GM12891 (cell line): ENCODE results near the gene GPX4.
A peak's percentile ranks its signal among the peaks of the same experiment; 100 is the strongest.

Experiments
- DNase-seq: peaks from one replicate; pipeline ENCODE4 v3.0.0; 2011; ENCODE audit warnings: low spot score; ENCODE audit not compliant: insufficient read length
- FAIRE-seq: peaks from 2 replicates; lab custom pipeline; 2011; peaks lifted over from hg19 to GRCh38; lab: Jason Lieb, UNC
- PAX5 ChIP-seq: IDR thresholded peaks from 2 replicates; pipeline ENCODE4 v1.6.1; 2011; ENCODE audit warnings: low read length, moderate library complexity, mild to moderate bottlenecking; ENCODE audit not compliant: insufficient read depth, severe bottlenecking
- POLR2A ChIP-seq: IDR thresholded peaks from 2 replicates; pipeline ENCODE4 v1.6.1; 2011; ENCODE audit warnings: low read depth, low read length, control low read depth
- POLR2AphosphoS5 ChIP-seq: IDR thresholded peaks from 2 replicates; pipeline ENCODE4 v1.6.1; 2011; ENCODE audit warnings: low read depth, low read length, control low read depth
- POU2F2 ChIP-seq: IDR thresholded peaks from 2 replicates; pipeline ENCODE4 v1.6.1; 2011; ENCODE audit warnings: low read depth, mild to moderate bottlenecking, control low read depth, low read length, moderate library complexity
- SPI1 ChIP-seq: IDR thresholded peaks from 2 replicates; pipeline ENCODE4 v1.6.1; 2011; ENCODE audit warnings: low read depth, low read length, control low read depth
- TAF1 ChIP-seq: IDR thresholded peaks from 2 replicates; pipeline ENCODE4 v1.6.1; 2011; ENCODE audit warnings: low read depth, low read length, control low read depth

GPX4 gene

DNA sequence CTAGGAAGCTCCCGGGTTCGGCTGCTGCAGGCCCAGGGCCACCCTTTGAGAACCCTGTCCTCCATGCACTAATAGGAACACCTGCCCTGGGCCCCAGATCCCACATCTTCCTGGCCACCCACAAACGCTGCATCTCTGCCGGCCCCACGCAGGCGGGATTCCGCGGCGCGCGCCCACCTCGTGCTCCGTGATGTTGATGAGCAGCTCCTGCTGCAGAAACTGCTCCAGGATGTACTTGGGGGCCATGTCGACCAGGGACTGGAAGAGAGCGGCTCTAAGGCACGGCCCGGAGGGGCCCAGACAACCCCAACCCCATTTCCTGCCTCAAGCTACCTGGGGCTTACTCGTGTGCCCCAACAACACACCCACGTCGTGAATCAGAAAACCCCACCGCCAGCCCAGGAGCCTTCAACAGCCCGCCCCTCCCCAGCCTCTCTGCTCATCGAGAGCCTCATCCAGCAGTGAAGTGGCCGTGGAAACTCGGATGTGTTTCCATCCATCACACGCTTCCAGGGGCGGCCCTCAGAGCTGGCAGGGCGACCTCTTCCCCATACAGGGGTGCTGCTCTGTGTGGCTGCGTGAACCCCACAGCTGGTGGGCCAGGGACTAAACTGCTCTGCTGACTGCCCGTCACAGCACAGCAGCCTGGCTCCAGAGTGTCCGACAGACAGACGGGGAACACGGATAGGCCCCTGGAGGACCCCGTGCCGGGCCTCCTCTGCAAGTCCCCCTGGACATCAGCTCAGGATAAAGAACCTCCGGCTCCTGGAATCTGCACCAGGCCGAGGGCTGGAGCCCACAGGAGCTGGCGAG lies 12.9 kb upstream of the GPX4 start:
- TF ChIP-seq POLR2A (no peak), POU2F2 (no peak), POLR2AphosphoS5 (no peak), TAF1 (no peak), SPI1 (no peak), PAX5 (no peak)
- DNase-seq (no peak), FAIRE-seq (no peak)

DNA sequence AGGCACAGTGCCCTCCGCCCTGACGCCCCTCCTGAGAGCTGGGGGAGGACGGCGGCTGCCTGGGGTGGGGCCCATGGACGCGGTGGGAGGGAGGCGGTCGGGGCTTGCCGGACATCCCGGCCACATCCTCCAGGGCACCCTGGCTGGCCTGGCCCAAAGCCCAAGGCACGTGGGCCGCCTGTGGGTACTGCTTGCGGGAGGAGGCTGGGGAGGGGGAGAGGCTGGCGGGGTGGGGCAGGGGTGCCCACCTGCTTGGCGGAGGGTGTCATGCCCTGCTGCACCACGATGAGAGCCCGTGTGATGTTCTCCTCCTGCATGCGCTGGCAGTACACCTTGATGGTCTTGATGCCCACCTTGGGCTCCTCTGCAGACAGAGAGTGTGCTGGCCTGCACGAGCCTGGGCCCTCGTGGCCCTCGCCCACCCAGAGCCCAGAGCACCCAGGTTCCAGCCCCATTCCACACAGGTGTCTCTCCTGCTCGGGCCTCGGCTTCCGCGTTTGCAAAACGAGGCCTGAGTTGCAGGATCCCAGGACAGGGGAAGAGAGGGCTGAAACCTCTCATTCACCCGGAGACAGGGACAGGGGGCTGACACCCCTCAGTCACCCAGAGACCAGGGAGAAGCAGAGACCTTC lies 12.1 kb upstream of the GPX4 start:
- DNase-seq (no peak), FAIRE-seq (no peak)
- TF ChIP-seq SPI1: no peak
- TF ChIP-seq PAX5: no peak
- TF ChIP-seq POU2F2: no peak
- no peak for TF ChIP-seq POLR2AphosphoS5
- no peak for TF ChIP-seq TAF1
- TF ChIP-seq POLR2A: no peak

DNA sequence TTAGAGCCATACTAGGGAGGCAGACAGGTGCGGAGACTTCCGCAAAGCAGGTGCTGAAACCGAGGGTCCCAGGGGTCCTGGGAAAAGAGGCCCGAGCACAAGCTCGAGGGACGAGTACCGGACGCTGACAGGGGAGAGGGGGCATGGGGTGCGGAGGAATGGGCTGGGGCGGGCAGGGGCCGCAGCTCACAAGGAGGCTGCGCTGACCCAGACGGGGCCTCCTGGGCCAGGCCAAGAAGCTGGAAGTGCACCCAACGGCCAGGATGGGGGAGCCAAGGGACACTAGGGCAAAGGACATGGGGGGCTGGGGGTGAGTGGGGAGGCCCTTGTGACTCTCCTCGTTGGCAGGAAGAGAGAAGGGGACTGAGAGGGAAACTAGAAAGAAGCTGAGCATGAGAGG lies 10.5 kb upstream of the GPX4 start:
- DNase-seq (no peak), FAIRE-seq (no peak)
- TF ChIP-seq PAX5 (no peak), POLR2AphosphoS5 (no peak), SPI1 (no peak), TAF1 (no peak), POLR2A (no peak), POU2F2 (no peak)

GRCh38 chr19:1093811-1094553 lies 9.8 kb upstream of the GPX4 start:
- TF ChIP-seq POLR2AphosphoS5: no peak
- TF ChIP-seq SPI1: no peak
- no peak for TF ChIP-seq TAF1
- TF ChIP-seq POU2F2: no peak
- no peak for TF ChIP-seq PAX5
- TF ChIP-seq POLR2A: no peak
- no peak for FAIRE-seq

GRCh38 chr19:1094655-1094977 lies 9.2 kb upstream of the GPX4 start:
- no peak for TF ChIP-seq POLR2A
- no peak for TF ChIP-seq TAF1
- no peak for TF ChIP-seq POLR2AphosphoS5
- TF ChIP-seq PAX5: no peak
- no peak for TF ChIP-seq SPI1
- no peak for TF ChIP-seq POU2F2
- FAIRE-seq (no peak), DNase-seq (no peak)

More at GRCh38 chr19:1093811-1094553, 9.8 kb upstream of the GPX4 start:
- no peak for DNase-seq

- TF ChIP-seq POLR2AphosphoS5 (peak; percentile 51; the same call in 1 of the 2 replicates), POU2F2 (peak; percentile 58; the same call in 1 of the 2 replicates), TAF1 (peak; percentile 44; the same call in 1 of the 2 replicates), SPI1 (no peak), POLR2A (peak; percentile 42; the same call in 1 of the 2 replicates)
- DNase-seq: peak; percentile 98
- FAIRE-seq: peak; percentile 100
These were observed 8.7 kb upstream of the GPX4 start, which contains the start of gene POLR2E for GRCh38 chr19:1094978-1095701. POLR2E (minus strand) TSS chr19:1095375; CDS start chr19:1095315, 60 bp downstream.

- no peak for FAIRE-seq
- DNase-seq: no peak
- no peak for TF ChIP-seq PAX5
- no peak for TF ChIP-seq POLR2AphosphoS5
These were observed 6.0 kb upstream of the GPX4 start for GRCh38 chr19:1097810-1098176.

DNA sequence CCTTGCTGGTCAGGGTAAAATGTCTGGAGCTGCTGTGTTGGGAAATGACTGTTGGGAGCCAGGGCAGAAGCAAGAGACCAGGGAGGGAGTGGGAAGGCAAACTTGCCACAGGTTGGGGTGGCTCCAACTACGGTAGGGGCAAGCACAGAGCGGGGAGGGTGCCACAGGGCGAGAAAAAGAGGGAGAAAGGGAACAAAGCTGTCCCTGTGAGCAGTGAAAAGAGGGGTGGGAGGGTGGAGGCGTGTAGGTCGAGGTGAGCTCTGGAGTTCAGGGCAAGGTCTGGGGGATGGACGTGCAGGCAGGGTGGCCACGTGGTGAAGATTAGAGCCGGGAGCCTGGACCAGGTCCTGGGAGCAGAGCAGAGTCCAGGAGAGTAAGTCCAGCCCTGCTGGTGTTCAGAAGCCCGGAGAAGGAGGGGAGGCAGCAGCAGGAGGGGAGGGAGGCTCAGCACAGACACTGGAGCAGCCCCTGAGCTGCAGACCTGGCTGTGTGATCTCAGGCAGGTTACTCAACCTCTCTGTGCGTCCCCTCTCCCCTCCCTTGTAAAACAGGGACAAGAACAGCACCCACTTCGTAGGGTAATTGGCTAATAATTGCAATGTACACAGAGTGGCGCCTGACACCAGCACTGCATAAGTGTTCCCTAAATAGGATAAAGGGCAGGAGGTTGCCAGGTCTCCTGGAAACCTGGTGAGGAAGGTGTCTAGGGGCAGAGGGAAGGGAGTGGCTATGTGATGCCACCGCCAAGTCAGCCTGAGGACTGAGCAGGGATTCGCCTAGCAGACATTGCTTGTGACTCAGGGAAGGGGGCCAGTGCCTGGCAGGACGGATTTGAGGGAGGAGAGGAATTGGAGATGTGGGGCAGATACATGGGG lies 5.4 kb upstream of the GPX4 start:
- TF ChIP-seq POLR2A (no peak), SPI1 (no peak), PAX5 (no peak), TAF1 (no peak), POU2F2 (no peak), POLR2AphosphoS5 (no peak)
- DNase-seq (no peak), FAIRE-seq (no peak)

- no peak for DNase-seq
- TF ChIP-seq TAF1 (no peak), POLR2AphosphoS5 (no peak), POLR2A (no peak), SPI1 (no peak), PAX5 (no peak), POU2F2 (no peak)
- FAIRE-seq: no peak
These were observed 2.5 kb upstream of the GPX4 start for GRCh38 chr19:1101337-1101698.
